ENCODE measurements around the gene ACTR1B.
"Not testable (repeated sequence)": the region's sequence is repeated elsewhere in the genome, so short reads cannot be mapped to it uniquely, and the experiment has no call there.

ACTR1B gene

GRCh38 chr2:97615746-97616145 lies 48.1 kb downstream of the ACTR1B start:
- DNase-seq (ENCODE audit: low read depth in 2 of 2) = not testable (repeated sequence)

GRCh38 chr2:97611895-97612294 lies 51.9 kb downstream of the ACTR1B start:
- not testable (repeated sequence) for DNase-seq (ENCODE audit: low read depth in 2 of 2)

GRCh38 chr2:97608745-97609144 lies 55.1 kb downstream of the ACTR1B start:
- not testable (repeated sequence) for DNase-seq (ENCODE audit: low read depth in 2 of 2)
